22Rv1 (cell line): ENCODE measurements around the gene PDE3A.

ENCODE experiments used
- H3K27ac ChIP-seq: fragments of 450-650 bp; 2 replicates; pipeline ENCODE4 v1.5.1; 2017
- ZFX ChIP-seq: fragments of 450-650 bp; IDR thresholded peaks from 2 replicates; pipeline ENCODE4 v1.6.1; 2017; ENCODE audit warnings: antibody characterized with exemption, borderline replicate concordance
- TF ChIP-seq, protein P1 (sequence below): fragments of 450-650 bp; IDR thresholded peaks from 2 replicates; pipeline ENCODE4 v1.5.1; 2017; ENCODE audit warnings: mild to moderate bottlenecking

The PDE3A gene

DNA sequence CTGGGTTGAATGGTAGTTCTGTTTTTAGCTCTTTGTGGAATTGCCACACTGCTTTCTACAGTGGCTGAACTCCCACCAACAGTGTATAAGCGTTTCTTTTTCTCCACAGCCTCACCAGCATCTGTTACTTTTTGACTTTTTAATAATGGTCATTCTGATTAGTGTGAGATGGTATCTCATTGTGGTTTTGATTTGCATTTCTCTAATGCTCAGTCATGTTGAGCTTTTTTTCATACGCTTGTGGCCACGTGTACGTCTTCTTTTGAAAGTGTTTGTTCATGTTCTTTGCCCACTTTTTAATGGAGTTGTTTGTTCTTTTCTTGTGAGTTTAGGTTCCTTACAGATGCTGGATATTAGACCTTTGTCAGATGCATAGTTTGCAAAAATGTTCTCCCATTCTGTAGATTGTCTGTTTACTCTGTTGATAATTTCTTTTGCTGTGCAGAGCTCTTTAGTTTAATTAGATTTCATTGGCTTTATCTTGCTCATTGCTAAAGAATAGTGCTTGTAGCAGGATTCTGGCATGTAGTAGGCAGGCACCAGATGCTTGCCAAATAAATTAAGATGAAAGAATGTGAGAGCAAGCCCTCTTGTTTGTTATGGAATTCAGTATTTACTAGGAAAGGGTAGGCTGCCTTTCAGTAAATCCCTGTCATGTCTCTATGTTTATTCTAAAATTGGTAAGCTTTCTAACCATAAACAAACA, 86.8 kb downstream of the PDE3A start:
- TF ChIP-seq, protein P1, sequence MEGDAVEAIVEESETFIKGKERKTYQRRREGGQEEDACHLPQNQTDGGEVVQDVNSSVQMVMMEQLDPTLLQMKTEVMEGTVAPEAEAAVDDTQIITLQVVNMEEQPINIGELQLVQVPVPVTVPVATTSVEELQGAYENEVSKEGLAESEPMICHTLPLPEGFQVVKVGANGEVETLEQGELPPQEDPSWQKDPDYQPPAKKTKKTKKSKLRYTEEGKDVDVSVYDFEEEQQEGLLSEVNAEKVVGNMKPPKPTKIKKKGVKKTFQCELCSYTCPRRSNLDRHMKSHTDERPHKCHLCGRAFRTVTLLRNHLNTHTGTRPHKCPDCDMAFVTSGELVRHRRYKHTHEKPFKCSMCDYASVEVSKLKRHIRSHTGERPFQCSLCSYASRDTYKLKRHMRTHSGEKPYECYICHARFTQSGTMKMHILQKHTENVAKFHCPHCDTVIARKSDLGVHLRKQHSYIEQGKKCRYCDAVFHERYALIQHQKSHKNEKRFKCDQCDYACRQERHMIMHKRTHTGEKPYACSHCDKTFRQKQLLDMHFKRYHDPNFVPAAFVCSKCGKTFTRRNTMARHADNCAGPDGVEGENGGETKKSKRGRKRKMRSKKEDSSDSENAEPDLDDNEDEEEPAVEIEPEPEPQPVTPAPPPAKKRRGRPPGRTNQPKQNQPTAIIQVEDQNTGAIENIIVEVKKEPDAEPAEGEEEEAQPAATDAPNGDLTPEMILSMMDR, result no peak
- no peak for TF ChIP-seq ZFX

GRCh38 chr12:20457582-20457981, 89.2 kb downstream of the PDE3A start:
- TF ChIP-seq, protein P1, result no peak
- TF ChIP-seq ZFX, result no peak
- no peak overlapping the region for H3K27ac ChIP-seq

More for the DNA sequence above, 86.8 kb downstream of the PDE3A start:
- no peak overlapping the region for H3K27ac ChIP-seq

DNA sequence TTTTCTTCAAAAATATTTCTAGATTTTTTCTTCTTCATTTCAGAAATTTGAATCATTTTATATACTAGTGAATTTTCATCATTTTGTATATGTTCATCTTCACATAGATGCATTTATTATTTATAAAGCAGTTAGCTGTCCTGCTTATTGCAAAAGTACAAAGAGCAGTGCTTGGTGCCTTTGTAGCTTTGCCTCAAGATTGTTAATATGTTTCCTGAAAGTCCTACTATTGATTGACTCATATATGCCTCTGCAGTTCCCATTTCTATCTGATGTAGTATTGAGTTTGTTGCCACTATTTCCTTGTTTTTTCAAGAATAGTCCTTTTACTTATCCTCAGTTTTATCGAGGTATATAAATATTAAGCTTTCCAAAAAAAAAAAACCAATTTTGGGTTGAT, 89.7 kb downstream of the PDE3A start:
- no peak for TF ChIP-seq ZFX
- TF ChIP-seq, protein P1, result no peak
- no peak overlapping the region for H3K27ac ChIP-seq

GRCh38 chr12:20459920-20460319, 91.6 kb downstream of the PDE3A start:
- no peak overlapping the region for H3K27ac ChIP-seq

DNA sequence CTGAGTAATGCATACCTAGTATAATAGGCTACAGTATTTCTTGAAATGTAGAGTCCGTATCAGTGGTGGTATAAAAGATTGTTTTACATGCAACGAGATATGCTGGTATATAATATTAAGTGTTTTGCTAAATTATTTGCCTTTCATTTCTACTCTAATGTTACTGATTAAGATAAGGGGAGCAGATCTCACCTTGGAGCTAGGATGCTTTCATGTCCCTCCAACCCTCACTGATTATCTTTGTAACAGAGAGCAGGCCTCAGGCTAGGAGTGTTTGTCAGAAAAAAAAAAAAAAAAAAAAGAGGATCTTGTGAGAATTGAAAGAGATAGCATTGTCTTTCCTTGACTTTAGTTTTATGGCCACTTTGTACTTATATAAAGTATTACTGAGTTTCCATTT, 92.6 kb downstream of the PDE3A start:
- no peak for TF ChIP-seq ZFX
- TF ChIP-seq, protein P1, result no peak
- H3K27ac ChIP-seq, result no peak overlapping the region

More at GRCh38 chr12:20459920-20460319, 91.6 kb downstream of the PDE3A start:
- no peak for TF ChIP-seq ZFX

DNA sequence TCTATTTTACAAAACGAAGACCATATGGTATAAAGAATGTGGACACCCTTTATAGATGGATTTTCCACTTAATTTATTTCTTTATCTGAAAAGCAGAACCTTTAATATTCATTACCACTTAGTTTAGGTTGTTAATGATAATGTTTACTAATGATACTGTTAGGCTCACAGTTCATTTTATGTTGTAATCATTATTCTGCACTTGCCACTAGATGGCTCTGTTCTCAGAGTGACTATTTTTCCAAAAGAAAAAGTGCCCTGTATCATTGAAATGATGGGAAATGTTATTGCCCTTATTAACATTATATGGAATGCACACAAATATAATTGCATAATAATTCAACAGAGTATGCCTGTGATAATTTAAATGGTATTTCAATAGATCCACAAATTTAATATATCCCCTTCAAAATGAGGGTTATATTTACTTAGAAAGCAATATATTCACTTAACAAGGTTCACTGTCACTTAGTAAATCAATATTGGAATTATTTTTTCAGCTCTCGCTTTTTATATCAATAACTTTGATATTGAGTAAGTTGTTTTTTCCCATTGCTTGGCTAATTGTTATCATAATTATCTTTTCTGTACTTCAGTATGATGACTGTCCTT, 95.7 kb downstream of the PDE3A start:
- TF ChIP-seq ZFX, result no peak
- TF ChIP-seq, protein P1, result peak; percentile 94
- no peak overlapping the region for H3K27ac ChIP-seq

GRCh38 chr12:20469300-20469699, 101.0 kb downstream of the PDE3A start:
- H3K27ac ChIP-seq, result no peak overlapping the region
- TF ChIP-seq ZFX, result no peak
- TF ChIP-seq, protein P1, result no peak

GRCh38 chr12:20469756-20470155, 101.4 kb downstream of the PDE3A start:
- TF ChIP-seq, protein P1, result no peak
- TF ChIP-seq ZFX, result no peak
- no peak overlapping the region for H3K27ac ChIP-seq
